GM19324 (cell line): ENCODE results near the gene PARS2.

Source experiments
- ATAC-seq: cut with Tn5 transposase; IDR thresholded peaks from one replicate; pipeline ENCODE4 v1.9.1; 2021; ENCODE audit warnings: mild to moderate bottlenecking, moderate library complexity; ENCODE audit not compliant: unreplicated experiment, low FRiP score

The PARS2 gene

GRCh38 chr1:54742282-54742681 is 22.0 kb downstream of the PARS2 start:
- no peak for ATAC-seq

- no peak for ATAC-seq
Measured at GRCh38 chr1:54741531-54741930, 22.8 kb downstream of the PARS2 start.

GRCh38 chr1:54738244-54738643 is 26.1 kb downstream of the PARS2 start:
- ATAC-seq, result no peak

GRCh38 chr1:54736685-54737084 is 27.6 kb downstream of the PARS2 start:
- ATAC-seq, result no peak

GRCh38 chr1:54728027-54728426 is 36.3 kb downstream of the PARS2 start:
- no peak for ATAC-seq

GRCh38 chr1:54724771-54725170 is 39.6 kb downstream of the PARS2 start:
- ATAC-seq, result no peak

GRCh38 chr1:54723985-54724384 is 40.3 kb downstream of the PARS2 start:
- ATAC-seq, result no peak

GRCh38 chr1:54721719-54722118 is 42.6 kb downstream of the PARS2 start:
- ATAC-seq, result no peak

GRCh38 chr1:54716299-54717047 is 47.9 kb downstream of the PARS2 start:
- no peak for ATAC-seq

GRCh38 chr1:54715493-54716298 is 48.6 kb downstream of the PARS2 start, which contains the start of gene TTC4:
Gene TTC4, plus strand, starts transcription at chr1:54715861. Its CDS starts 48 bp downstream, at chr1:54715909.
- ATAC-seq, result peak; percentile 94

- ATAC-seq, result no peak
Measured at GRCh38 chr1:54714881-54715492, 49.3 kb downstream of the PARS2 start.

- no peak for ATAC-seq
Measured at GRCh38 chr1:54711536-54711935, 52.8 kb downstream of the PARS2 start.

- no peak for ATAC-seq
Measured at GRCh38 chr1:54710841-54711240, 53.5 kb downstream of the PARS2 start.

GRCh38 chr1:54710434-54710833 is 53.9 kb downstream of the PARS2 start:
- no peak for ATAC-seq

- ATAC-seq, result no peak
Measured at GRCh38 chr1:54709547-54710292, 54.6 kb downstream of the PARS2 start.

- ATAC-seq, result no peak
Measured at GRCh38 chr1:54708385-54708784, 55.9 kb downstream of the PARS2 start.
